ENCODE results near the gene HLCS.

- no peak for TF ChIP-seq POLR2A (IDR thresholded peaks at IDR 0.05; ENCODE audit: low read depth, low read length)
- no peak for TF ChIP-seq POLR2AphosphoS5 (IDR thresholded peaks at IDR 0.05; ENCODE audit: low read depth, low read length)
- TF ChIP-seq TAF1 (IDR thresholded peaks at IDR 0.05; ENCODE audit: borderline replicate concordance, low read depth, low read length) = no peak
Observed at GRCh38 chr21:36915014-36915695, 51.3 kb downstream of the HLCS start.

Measured in GM12892 (cell line).